ENCODE measurements around the gene SLC66A2. TPM values are rescaled to one million over a fixed set of nuclear protein-coding genes. Genes with fewer than 3 reads are reported as not detected.
"Not testable (repeated sequence)": the region's sequence is repeated elsewhere in the genome, so short reads cannot be mapped to it uniquely, and the experiment has no call there.

SLC66A2 gene
- total RNA-seq: 10 to 100 TPM; 29.2 to 30.7 TPM

DNA sequence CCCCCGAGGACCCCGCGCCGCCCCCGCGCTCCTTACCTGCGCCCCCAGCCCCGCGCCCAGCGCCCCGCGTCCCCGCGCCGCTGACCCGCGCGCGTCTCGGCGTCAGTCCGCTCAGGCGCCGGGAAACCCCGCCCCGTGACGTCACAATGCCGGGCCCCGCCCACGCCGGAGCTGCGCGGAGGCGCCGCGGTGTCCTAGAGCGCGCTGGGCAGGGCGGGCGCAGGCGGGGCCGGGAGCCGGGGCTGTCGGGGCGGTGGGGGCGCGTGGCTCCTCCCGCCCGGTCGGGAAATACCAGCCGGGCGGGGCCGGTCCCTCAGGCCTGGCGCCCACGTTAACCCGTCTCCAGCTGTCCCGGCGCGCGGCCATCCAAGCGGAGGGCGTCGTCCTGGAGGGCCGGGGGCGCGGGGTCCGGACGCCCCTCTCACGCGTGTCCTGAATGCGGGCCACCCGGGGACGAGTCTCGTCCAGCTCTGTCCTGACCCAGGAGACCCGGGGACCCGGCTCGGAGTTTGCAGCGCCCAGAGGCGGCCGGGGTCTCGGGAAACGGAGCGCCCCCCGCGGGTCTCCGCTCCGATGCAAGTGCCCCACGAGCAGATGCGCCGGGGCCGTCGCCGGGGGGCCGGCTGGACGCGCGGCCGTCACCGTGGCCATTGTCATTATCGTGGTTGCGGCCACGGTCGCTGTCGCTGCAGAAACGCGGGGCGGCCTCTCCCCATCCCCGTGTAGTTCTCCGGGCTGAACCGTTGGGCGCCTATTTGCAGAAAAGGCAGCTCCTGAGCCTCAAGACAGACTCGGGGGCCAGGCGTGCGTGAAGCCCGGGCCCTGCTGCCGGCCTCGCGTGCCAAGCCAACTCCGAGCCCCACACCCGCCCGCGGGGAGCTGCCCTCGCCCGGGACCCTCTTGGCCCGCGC is at the start of gene SLC66A2:
Gene SLC66A2 (minus strand): TSS at position 109 of the 911 bp plus-strand sequence. CDS start 727 bp downstream, outside the sequence.
- CTCF ChIA-PET: interaction anchor here (0.9 to 2.2 kb wide), 2 partner anchors 10 kb away, joined by 3 to 5 read pairs; no protein-coding TSS in a partner anchor
- POLR2A ChIA-PET: interaction anchor here (0.6 to 1.2 kb wide), 4 partner anchors 11 to 82 kb away, joined by 3 to 6 read pairs (median 4); partner anchors contain the start of gene RBFA

DNA sequence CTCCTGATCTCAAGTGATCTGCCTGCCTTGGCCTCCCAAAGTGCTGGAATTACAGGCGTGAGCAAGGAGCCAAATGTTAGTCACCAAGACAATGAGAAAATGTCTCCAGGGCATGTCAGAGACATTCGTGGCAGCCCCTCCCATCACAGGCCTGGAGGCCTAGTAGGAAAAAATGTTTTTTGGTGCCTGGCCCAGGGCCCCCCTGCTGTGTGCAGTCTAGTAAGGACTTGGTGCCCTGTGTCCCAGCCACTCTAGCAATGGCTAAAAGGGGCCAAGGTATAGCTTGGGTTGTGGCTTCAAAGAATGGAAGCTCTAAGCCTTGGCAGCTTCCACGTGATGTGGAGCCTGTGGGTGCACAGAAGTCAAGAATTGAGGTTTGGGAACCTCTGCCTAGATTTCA is 49.4 kb upstream of the SLC66A2 start:
- ChIA-PET CTCF (no interaction called here), POLR2A (no interaction called here)

DNA sequence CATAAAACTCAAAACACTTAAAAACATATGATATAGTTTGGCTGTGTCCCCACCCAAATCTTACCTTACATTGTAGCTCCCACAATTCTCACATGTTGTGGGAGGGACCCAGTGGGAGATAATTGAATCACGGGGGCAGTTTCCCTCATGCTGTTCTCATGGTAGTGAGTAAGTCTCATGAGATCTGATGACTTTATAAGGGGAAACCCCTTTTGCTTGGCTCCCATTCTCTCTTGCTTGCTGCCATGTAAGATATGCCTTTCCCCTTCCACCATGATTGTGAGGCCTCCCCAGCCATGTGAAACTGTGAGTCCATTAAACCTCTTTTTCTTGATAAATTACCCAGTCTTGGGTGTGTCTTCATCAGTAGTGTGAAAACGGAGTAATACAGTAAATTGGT is 48.2 kb upstream of the SLC66A2 start:
- CTCF ChIA-PET, POLR2A ChIA-PET: not testable (repeated sequence)

DNA sequence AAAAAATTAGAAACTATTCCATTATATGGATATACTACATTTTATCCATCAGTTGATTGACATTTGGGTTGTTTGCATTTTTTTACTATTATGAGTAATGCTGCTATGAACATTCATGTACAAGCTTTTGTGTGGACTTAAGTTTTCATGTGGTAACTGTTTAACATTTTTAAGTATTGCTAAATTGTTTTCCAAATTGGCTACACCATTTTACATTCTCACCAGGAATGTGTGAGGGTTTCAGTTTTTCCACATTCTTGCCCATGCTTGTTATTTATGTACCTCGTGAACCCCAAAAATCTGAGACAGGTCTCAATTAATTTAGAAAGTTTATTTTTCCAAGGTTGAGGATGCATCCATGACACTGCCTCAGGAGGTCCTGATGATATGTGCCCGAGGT is 40.0 kb upstream of the SLC66A2 start:
- ChIA-PET CTCF (no interaction called here), POLR2A (no interaction called here)

DNA sequence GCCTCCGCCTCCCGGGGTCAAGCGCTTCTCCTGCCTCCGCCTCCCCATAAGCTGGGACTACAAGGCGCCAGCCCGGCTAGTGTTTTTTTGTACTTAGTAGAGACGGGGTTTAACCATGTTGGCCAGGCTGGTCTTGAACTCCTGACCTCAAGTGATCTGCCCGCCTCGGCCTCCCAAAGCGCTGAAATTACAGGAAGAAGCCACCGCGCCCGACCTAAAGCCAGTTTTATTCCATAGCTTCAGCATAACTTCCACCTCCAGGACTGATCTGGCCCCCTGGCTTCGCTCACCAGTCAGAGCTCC is 37.7 kb upstream of the SLC66A2 start:
- ChIA-PET POLR2A (interaction anchor here (1.3 to 2.7 kb wide), 2 partner anchors 26 to 45 kb away, joined by 5 to 12 read pairs; partner anchors contain the start of gene RBFA), CTCF (interaction anchor here (1.2 to 1.5 kb wide), 2 partner anchors 26 to 44 kb away, joined by 3 read pairs; no protein-coding TSS in a partner anchor)

DNA sequence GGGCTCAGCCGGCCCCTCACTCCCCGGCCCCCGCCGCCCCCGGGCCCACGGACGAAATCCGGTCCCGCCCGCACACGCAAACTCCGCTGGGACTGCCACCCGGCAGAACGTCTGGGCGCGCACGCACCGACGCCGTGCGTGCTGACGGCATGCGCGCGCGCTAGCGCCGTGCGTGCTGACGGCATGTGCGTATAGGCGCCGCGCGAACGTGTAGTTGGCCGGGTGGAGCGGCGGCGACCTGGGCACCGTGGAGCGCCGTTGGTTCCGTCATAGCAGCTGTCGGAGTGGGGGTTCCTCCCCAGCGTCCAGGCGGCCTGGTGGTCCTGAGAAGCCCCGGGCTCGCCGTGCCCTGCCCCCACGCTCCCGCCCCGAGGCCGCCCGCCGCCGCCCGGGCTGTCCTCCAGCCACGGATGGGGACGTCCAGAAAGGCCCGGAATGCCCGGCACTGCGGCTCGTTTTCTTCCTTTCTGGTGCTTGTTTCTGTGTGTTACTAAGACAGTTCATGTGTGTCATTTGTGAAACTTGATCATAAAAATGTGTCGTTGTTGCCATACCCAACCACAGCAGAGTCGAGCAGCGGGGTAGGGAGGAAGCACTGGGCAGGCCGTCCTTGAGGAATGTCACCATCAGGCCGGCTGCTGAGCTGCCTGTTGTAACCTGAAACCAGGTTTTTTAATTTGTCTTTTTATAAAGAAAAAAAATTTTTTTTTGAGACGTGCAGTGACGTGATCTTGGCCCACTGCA is 37.2 kb upstream of the SLC66A2 start, which contains the start of gene TXNL4A:
Gene TXNL4A (minus strand): TSS at position 113 of the 744 bp plus-strand sequence. CDS start 171 bp downstream, outside the sequence.
- ChIA-PET POLR2A (interaction anchor here (1.0 to 2.7 kb wide), 3 partner anchors 25 to 45 kb away, joined by 3 to 12 read pairs (median 5); partner anchors contain the start of gene RBFA), CTCF (interaction anchor here (1.0 to 2.7 kb wide), 5 partner anchors 16 to 45 kb away, joined by 3 to 11 read pairs (median 3); partner anchors contain the start of gene HSBP1L1)

DNA sequence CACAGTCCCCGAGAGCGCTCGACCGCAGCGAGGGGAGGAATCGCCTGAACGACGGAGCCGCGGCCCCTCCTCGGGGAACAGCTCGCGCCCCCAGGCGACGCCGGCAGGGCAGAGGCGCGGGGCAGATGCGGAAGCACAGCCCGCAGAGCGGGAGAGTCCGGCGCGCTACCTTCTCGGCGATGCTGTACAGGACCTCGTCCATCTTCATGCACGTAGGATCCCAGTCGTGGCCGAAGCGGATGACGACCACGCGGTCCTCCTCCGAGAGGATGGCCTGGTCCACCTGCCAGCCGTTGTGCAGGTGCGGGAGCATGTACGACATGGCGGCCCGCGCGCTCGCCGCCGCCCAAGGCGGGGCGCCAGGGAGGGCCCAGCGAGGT is 36.6 kb upstream of the SLC66A2 start:
- CTCF ChIA-PET: interaction anchor here (1.0 to 2.7 kb wide), 3 partner anchors 15 to 24 kb away, joined by 3 to 11 read pairs (median 3); partner anchors contain the start of gene HSBP1L1
- POLR2A ChIA-PET: interaction anchor here (1.0 to 2.7 kb wide), 4 partner anchors 23 to 46 kb away, joined by 3 to 12 read pairs (median 4); partner anchors contain the start of genes HSBP1L1, RBFA and SLC66A2

DNA sequence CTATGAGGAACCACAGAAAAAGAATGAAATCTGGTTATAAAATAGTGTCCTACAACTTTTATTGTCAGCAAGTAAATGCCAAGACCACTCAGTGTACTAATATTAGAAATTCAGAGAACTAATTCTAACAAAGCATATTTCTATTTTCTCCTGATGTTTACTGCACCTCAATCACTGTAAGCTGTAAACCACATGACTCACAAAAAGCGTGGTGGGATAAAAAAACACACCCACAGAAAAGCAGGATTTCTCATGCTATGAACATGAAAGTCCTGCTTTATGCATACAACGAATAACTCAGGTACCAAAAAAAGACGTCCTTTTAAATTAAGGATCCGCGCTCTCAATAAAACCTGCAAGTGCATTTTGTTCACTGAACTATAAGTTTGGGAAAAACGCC is 36.1 kb upstream of the SLC66A2 start:
- CTCF ChIA-PET: interaction anchor here (1.0 to 2.7 kb wide), 3 partner anchors 15 to 24 kb away, joined by 3 to 11 read pairs (median 3); partner anchors contain the start of gene HSBP1L1
- POLR2A ChIA-PET: interaction anchor here (0.6 to 2.7 kb wide), 6 partner anchors 23 to 464 kb away, joined by 3 to 12 read pairs (median 4); partner anchors contain the start of genes ADNP2, HSBP1L1, RBFA and SLC66A2

DNA sequence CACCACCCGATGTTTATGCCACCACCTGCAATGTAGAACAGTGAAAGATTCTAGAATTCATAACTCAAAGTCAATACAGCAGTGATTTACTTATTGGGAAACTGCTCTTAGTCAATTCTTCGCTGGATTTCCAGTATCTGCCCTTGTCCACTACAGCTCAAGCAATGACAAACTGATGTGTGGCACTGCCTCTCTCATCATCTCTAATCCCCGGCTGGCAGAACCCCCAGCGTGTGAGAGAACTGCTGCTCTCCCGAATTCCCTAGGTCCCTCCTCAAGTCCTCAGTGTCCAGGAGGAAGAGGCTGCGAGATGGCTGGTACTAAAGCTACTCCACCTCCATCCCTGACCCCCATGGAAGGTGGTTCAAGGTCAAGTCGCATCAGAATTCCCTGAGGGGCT is 35.3 kb upstream of the SLC66A2 start:
- POLR2A ChIA-PET: interaction anchor here (0.6 to 1.2 kb wide), 4 partner anchors 22 to 463 kb away, joined by 3 to 8 read pairs (median 4); partner anchors contain the start of genes ADNP2, HSBP1L1 and SLC66A2
- CTCF ChIA-PET: interaction anchor here (2.7 kb wide), 1 partner anchor 23 kb away, joined by 11 read pairs; the partner anchor contains the start of gene HSBP1L1

DNA sequence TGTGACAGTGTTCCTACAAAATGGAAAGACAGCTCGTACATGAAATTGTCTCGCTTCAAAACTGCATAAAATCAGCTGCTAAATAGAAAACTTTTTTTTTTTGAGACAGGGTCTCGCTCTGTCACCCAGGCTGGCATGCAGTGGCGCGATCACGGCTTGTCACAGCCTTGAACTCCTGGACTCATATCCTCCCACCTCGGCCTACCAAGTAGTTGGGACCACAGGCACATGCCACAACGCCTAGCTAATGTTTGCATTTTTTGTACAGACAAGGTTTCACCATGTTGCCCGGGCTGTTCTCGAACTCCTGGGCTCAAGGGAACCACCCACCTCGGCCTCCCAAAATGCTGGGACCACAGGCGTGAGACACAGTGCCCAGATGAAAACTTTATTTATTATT is 33.7 kb upstream of the SLC66A2 start:
- ChIA-PET POLR2A (no interaction called here), CTCF (interaction anchor here (1.6 kb wide), 1 partner anchor 22 kb away, joined by 5 read pairs; no protein-coding TSS in a partner anchor)

DNA sequence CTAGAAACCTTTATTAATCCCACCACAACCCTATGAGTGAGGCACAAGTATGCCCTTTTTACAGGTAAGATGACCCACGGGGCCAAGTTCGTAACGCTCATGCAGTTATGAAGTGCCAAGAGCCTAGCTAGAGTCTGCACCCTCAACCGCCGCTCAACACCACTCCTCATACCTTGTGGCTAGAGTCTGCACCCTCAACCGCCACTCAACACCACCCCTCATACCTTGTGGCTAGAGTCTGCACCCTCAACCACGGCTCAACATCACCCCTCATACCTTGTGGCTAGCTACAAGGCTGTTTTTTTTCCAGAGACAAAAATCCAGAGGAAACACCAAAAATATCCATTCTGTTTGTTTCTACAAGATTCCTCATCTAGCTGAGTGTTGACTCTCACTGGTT is 32.3 kb upstream of the SLC66A2 start:
- CTCF ChIA-PET: interaction anchor here (1.6 kb wide), 1 partner anchor 20 kb away, joined by 5 read pairs; no protein-coding TSS in a partner anchor
- POLR2A ChIA-PET: interaction anchor here (0.6 to 1.7 kb wide), 4 partner anchors 19 to 274 kb away, joined by 3 to 5 read pairs (median 4); partner anchors contain the start of gene HSBP1L1

DNA sequence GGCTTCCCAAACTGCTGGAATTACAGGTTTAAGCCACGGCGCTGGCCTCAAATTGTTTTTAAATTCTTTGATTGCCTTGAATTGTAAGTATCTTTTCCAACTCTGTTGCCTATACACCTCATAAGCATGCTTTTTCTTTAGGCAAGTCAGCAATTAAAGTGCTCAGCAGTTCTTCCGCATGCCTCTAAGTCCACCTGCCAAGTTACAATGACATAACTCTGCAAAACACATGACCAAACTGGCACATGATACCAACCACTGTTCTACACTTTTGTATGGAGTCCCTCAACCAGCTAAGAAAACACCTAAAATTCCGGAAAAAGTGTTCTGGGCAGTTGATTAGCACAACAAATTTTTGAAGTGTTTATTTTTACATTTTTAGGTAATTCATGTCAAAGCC is 31.8 kb upstream of the SLC66A2 start:
- POLR2A ChIA-PET: interaction anchor here (0.6 to 1.7 kb wide), 4 partner anchors 19 to 274 kb away, joined by 3 to 5 read pairs (median 4); partner anchors contain the start of gene HSBP1L1
- CTCF ChIA-PET: interaction anchor here (1.2 kb wide), 1 partner anchor 20 kb away, joined by 4 read pairs; no protein-coding TSS in a partner anchor

DNA sequence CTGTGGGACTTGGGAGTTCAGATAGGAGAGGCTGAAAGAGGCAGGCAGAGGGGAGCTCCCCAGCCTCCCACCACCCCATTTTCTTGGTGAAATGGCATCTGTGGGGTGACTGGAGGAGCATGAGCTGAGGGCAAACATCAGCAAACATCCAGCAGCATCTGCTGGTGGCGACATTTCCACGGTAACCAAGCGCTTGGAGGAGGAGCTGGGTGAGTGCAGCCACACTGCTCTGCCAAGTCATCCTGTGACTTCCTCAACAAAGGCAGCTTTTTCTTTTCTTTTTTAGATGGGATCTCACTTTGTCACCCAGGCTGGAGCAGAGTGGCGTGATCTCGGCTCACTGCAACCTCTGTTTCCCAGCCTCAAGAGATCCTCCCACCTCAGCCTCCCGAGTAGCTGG is 31.3 kb upstream of the SLC66A2 start:
- CTCF ChIA-PET: interaction anchor here (1.2 kb wide), 1 partner anchor 19 kb away, joined by 4 read pairs; no protein-coding TSS in a partner anchor
- POLR2A ChIA-PET: interaction anchor here (1.7 kb wide), 1 partner anchor 19 kb away, joined by 5 read pairs; no protein-coding TSS in a partner anchor

DNA sequence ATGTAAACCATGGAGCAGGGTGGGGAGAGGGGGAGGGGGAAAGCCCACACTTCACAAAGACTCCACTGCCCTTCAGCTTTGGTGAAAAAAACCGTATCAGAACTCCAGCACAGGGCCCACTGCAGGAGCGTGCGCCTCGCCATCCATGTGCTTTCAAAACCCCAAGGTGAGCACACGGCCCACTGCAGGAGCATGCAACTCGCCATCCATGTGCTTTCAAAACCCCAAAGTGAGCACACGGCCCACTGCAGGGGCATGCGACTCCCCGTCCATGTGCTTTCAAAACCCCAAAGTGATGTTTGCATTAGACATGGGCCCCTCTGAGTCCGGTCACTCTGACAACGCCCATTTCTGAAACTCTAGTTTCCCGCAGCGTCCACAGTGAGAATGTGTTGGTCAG is 29.1 kb upstream of the SLC66A2 start:
- POLR2A ChIA-PET: no interaction called here
- CTCF ChIA-PET: interaction anchor here (1.6 kb wide), 1 partner anchor 13 kb away, joined by 3 read pairs; no protein-coding TSS in a partner anchor

DNA sequence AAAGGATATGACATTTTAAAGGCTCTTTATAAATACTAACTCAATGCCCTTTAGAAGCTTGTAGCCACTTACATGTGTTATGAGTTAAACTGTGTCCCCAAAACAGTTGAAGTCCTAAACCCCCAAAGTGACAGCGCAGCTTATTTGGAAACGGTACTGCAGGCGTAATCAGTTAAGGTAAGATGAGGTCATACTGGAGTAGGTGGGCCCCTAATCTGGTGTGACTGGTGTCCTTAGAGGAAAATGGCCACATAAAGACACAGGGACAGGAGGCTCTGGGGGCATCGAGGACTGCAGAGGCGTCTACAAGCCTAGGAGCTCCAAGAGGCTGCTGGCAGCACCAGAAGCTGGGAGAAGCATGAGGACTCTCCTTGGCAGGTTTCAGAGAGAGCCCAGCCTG is 28.4 kb upstream of the SLC66A2 start:
- ChIA-PET CTCF (no interaction called here), POLR2A (no interaction called here)

DNA sequence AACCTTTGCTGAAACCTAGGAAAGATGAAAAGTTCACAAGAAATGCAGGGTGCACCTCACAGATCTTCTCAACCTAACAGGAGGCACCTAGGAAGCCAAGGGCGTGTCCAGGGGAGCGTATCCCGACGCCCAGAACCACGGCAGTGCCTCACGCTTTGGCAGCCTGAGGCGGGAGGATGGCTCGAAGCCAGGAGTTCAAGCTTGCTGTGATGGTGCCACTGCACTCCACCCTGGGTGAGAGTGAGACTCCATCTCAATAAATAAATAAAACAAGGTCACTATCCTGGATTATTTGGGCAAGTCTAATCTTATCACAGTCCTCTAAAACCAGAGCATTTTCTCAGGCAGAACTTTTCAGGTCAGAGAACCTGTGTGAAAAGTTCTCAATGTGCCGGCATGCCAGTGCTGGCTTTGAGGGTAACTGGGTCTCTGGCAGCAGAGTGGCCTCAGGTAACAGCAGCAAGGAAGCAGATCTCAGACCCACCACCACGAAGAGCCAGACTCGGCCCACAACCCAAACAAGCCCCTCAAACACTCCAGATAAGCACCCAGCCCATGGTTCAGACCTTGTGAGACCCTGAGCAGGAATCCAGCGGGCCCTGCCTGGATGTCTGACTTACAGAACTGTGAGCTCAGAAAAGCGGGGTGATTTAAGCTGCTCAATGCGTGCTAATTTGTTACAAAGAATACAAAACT is 24.7 kb upstream of the SLC66A2 start:
- POLR2A ChIA-PET: no interaction called here

DNA sequence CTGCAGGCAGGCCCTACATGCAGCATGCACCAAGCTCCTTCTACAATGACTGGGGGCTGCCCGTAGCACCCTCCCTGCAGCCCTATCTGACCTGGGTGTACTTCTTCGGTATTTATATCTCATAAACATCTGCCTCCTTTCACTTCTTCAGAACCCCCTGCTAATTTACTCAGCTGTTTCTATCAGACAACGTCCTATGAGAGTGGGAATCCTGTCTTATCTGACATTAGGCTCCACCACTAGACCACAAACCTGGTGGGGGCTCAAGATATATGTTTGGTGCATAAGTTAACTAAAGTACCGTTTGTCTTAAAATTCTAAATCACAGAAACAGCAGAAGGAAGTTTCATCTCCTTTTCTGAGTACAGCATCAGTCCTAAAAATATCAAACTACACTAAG is 23.6 kb upstream of the SLC66A2 start:
- POLR2A ChIA-PET: no interaction called here
- CTCF ChIA-PET: no interaction called here

More for the DNA sequence above, 24.7 kb upstream of the SLC66A2 start:
- CTCF ChIA-PET: no interaction called here

DNA sequence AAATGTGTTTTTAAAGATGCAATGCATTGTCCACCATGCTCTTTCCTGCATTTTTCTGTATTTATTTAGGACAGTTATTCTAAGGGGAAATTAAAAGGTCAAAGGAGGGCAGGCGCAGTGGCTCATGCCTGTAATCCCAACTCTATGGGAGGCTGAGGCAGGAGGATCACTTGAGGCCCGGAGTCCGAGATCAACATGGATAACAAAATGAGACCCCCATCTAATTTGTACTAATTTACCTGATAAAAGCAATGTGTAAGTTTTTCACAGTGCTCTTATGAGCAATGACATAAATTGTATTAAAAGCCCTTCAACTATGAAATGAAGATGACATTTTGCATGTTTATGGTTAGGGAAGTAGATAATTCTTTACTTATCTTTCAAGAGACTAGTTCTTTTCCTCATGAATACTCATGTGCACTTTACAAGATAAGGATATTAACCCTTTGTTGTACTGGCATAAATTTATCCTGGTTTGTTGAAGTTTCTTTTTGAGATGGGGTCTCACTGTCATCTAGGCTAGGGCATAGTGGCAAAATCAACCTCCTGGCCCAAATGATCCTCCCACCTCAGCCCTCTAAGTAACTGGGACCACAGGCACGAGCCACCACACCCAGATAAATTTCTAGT is 22.7 kb upstream of the SLC66A2 start:
- POLR2A ChIA-PET: no interaction called here
- CTCF ChIA-PET: no interaction called here

Data from activated CD8-positive, alpha-beta memory T cell treated with anti-CD3 and anti-CD28 coated beads for 36 hours (primary cell).